COR-L47 (cell line): ENCODE data around the gene PDGFC.

Source experiments
- DNase-seq: peaks from one replicate; lab custom pipeline; 2025; lab: John Stamatoyannopoulos, UW

Gene PDGFC

DNA sequence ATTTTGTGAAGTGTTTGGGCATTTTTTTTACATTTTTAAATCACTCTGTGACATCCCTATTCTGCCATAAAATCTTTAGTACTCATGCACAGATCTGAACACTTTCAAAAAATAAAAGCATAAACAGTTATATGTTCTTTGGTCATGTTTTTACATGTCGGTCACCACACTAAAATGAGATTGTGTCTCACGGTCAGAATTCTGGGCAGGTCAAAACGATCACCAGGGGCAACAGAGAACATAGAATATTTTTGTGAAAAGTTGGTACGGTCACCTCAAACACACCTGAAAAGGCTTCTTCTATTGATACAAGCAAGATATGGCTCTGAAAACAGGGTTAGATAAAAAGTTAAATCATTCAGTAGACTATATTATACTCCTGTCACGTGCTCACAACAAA lies 189.1 kb downstream of the PDGFC start:
- no peak for DNase-seq

GRCh38 chr4:156781852-156782251 lies 189.7 kb downstream of the PDGFC start:
- no peak for DNase-seq

DNA sequence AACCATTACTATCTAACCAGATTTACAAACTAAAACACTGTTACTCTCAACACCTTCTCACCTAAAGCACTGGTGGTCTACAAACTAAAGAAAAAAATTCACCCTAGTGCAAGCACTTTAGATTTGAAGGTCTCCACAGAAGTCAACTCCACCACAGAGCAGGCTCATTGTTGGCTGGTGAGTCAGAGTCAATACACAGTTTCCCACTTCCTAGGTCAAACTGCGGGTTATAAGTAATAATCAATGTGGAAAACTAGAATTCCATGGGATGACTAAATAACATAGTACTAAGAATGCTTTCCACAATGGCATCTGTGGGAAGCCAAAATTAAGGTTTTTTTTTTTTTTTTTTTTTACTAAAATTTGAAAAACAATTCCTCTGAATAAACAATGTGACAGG lies 191.8 kb downstream of the PDGFC start:
- DNase-seq: no peak

DNA sequence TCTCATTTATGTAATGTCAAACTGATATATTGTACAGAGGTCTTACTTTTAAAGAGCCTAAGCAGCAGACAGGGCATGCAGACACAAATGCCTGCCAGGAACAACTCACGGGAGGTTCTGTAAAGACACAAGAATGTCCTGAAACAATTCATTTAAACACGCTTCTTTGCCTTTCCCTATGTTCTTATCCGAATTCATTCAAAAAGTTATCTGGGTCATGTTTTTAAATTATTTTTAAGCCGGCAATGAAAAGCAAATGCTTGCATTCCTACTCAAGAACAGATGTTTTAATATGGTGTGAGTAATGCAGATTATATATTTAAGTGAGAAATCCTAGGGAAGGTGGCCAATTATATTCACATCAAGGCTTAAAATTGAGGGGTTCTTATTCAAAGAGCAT lies 192.6 kb downstream of the PDGFC start:
- DNase-seq: no peak

DNA sequence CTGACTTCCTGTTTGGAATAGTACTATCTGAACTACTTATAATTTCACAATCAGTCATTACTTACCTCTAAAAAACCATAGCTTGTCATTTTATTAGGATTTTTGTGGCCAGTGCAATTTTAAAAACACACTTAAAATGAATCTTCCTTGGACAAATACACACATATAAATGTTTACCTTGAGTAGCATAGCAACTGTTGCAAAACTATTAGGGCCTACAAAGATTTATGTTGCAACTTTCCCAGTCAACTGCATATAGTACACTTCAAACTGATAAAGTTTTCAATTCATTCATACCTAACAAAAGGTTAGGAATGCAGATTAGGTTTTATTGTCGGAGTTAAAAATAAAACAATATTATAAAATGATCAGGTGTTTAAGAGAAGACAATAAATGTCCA lies 193.0 kb downstream of the PDGFC start:
- DNase-seq: no peak

DNA sequence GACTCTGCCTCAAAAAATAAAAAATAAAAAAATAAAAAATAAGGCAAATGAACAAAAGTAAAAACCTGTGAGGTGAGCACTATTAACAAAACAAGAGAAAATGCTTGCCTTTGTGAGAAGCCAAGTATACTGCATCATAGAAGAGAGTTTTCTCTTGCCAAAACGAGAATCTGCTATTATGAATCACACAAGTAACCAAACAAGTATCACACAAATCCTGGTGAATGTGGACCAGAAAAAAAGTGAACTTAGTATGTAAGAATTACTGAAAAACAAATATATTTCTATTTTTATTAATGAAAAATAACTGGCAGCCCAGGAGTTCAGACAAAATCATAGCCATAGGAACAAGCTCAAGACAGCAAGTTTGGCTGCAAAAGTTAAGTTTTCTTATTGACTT lies 193.5 kb downstream of the PDGFC start:
- no peak for DNase-seq

- DNase-seq: no peak
Observed at GRCh38 chr4:156775813-156776212, 195.8 kb downstream of the PDGFC start.

DNA sequence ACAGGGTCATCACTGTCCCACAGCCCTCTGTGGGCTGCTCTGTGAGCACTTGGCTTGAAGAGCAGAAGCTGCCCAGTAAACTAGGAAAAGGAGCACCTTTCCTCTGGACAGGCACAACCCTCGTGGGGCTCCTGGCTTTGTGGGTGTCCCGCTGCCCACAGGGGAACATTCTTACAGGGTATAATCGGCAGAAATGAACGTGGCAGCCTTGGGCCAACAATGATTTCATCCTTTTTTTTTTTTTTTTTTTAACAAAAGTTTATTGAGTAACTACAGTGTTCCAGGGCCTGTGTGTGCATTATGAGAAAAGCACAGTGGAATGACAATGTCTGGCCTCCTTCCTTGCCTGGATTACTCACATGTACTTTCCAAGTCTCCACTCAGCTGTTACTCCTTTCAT lies 197.2 kb downstream of the PDGFC start:
- DNase-seq: no peak

GRCh38 chr4:156773648-156774357 lies 197.8 kb downstream of the PDGFC start:
- no peak for DNase-seq

DNA sequence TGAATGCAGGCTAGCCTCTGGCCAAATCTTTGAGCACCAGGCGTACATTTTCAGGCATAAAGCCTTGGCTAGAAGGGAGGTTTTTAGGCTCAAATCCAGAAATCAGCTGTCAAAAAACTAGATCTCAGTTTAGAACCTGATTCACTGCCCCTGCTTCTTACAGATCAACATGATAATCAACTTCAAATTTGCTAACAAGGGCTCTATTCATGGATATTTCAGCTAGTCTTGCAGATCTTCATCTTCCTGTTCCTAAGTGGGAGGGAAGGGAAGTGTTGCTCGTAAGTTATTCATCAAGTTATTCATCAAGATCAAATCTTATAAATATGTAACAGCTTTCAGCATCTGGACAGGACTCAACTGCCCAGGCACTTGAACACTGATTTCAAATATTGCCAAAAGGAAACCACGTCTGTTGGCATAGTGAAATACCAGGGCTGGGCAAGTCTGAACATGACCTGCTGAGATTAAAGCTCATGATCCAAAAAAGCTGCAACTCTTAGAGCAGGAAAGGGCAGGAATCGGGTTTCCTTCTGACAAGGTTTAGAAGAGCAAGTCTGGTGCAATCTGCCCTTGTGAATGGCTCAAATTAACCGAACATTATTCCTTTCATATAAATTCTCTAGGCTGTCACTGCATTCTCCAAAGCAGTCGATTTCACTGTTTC lies 200.3 kb downstream of the PDGFC start:
- peak; percentile 64 for DNase-seq

- no peak for DNase-seq
Observed at GRCh38 chr4:156770140-156770539, 201.5 kb downstream of the PDGFC start.

GRCh38 chr4:156767911-156768415 lies 203.6 kb downstream of the PDGFC start:
- DNase-seq: no peak

GRCh38 chr4:156766846-156767245 lies 204.8 kb downstream of the PDGFC start:
- no peak for DNase-seq

GRCh38 chr4:156765277-156765676 lies 206.3 kb downstream of the PDGFC start:
- DNase-seq: no peak

DNA sequence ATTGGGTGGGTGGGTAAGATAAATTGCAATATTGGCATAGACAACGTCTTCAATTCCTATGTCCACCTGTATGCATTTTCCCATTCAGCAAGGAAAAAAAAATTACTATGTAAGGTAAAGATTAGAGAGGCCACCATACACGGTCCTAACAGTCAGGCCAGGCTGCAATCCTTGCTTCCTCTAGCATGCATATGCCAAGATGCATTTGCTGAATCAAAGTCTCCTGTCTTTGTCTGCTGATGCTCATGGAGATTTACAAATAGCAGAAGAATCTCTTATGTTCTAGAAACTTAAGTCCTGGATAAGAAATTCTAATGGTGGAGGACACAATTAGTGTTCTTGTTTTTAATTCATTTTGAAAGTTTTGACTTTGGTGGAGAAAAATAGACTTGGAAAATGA lies 206.8 kb downstream of the PDGFC start:
- no peak for DNase-seq

DNA sequence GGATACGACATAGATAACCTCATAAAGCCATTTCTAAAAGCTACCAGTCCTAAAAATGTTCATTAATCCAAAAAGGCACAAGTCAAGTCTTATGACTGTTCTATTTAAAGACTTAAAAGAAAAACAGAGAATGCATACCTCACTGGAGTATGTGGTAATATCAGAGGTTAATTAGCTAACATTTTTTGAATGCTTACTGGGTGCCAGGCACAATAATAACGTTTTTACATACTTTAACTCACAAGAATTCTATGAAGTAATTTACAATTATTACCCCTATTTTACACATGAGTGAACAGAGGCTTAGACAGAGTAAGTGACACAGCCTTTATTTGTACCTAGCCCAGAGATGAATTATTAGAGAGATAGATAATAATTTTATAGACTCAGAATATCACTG lies 207.5 kb downstream of the PDGFC start:
- DNase-seq: no peak

DNA sequence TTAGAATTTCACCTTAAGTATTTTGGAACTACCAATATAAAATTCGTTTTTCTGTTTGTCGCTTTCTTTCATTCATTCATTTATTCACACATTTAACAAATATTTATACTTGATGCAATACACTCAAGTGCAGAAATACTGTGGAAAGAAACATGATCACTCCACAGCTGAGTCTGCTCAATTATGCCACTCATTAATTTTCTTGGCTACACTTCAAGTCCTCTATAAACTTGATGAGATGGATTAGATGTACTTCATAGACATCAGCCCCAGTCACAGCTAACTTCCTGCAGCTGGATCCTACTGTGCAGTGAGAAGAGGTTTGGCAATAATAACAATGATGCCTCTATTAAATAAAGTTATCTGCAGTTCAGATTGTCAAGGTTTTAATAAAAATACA lies 208.1 kb downstream of the PDGFC start:
- DNase-seq: peak; percentile 67

- DNase-seq: no peak
Observed at GRCh38 chr4:156762851-156763250, 208.7 kb downstream of the PDGFC start.

GRCh38 chr4:156756118-156756517 lies 215.5 kb downstream of the PDGFC start:
- DNase-seq: no peak

GRCh38 chr4:156754832-156755570 lies 216.6 kb downstream of the PDGFC start:
- DNase-seq: no peak

DNA sequence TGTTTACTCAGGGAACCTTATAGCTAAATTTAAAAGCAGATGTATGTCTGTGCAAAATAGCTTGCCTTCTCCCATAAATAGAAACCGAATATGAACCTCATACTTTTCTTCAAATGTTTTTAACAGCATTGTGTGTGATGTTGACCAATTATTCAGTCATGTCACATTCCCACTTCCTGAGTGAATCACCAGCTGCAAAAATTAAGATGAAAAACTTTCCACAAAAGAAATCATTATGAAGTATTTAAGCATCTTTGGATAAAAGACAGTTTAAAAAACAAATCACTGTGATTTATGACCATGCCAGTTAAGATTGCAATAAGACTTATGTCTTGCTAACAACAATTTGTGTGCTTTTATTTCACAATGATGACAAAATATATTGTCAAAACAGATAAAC lies 220.1 kb downstream of the PDGFC start:
- DNase-seq: no peak

GRCh38 chr4:156749426-156750403 lies 221.9 kb downstream of the PDGFC start:
- no peak for DNase-seq
